ENCODE results near the gene RAD51AP1.

GRCh38 chr12:4556735-4557530 lies 18.2 kb downstream of the RAD51AP1 start:
- TF ChIP-seq, protein P1, sequence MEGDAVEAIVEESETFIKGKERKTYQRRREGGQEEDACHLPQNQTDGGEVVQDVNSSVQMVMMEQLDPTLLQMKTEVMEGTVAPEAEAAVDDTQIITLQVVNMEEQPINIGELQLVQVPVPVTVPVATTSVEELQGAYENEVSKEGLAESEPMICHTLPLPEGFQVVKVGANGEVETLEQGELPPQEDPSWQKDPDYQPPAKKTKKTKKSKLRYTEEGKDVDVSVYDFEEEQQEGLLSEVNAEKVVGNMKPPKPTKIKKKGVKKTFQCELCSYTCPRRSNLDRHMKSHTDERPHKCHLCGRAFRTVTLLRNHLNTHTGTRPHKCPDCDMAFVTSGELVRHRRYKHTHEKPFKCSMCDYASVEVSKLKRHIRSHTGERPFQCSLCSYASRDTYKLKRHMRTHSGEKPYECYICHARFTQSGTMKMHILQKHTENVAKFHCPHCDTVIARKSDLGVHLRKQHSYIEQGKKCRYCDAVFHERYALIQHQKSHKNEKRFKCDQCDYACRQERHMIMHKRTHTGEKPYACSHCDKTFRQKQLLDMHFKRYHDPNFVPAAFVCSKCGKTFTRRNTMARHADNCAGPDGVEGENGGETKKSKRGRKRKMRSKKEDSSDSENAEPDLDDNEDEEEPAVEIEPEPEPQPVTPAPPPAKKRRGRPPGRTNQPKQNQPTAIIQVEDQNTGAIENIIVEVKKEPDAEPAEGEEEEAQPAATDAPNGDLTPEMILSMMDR (IDR thresholded peaks at IDR 0.05; ENCODE audit: control extremely low read depth in 1 of 3, insufficient read depth in 1 of 3, low read depth in 1 of 3, low read length in 3 of 3): no peak
- TF ChIP-seq GTF2F1 (IDR thresholded peaks at IDR 0.05; ENCODE audit: borderline replicate concordance, low read depth, low read length) (no peak), FOSL1 (IDR thresholded peaks at IDR 0.05; ENCODE audit: insufficient read depth, low read depth, low read length) (no peak), BRCA1 (IDR thresholded peaks at IDR 0.05; ENCODE audit: low read depth, low read length) (no peak), YY1 (IDR thresholded peaks at IDR 0.05; ENCODE audit: low read depth, low read length) (no peak), POLR2A (IDR thresholded peaks at IDR 0.05; ENCODE audit: control extremely low read depth in 1 of 2, low read depth in 2 of 2, low read length in 2 of 2) (no peak), SIN3A (conservative IDR thresholded peaks at IDR 0.05 in 1 of 2, IDR thresholded peaks at IDR 0.05 in 1 of 2; ENCODE audit: low read depth in 1 of 2, low read length in 2 of 2) (no peak), SP1 (IDR thresholded peaks at IDR 0.05; ENCODE audit: low read depth, low read length) (no peak), BCL11A (IDR thresholded peaks at IDR 0.05; ENCODE audit: low read depth in 2 of 2, low read length in 2 of 2) (no peak), EZH2 (IDR thresholded peaks at IDR 0.05; ENCODE audit: low read depth, low read length, severe bottlenecking) (no peak), EGR1 (IDR thresholded peaks at IDR 0.05; ENCODE audit: borderline replicate concordance, low read depth, low read length) (no peak)
